A549 treated with AZD9567 at 1 μM for 4 hours (cell line): ENCODE measurements around the gene GALNT12. TPM values are rescaled to one million over a fixed set of nuclear protein-coding genes. Genes with fewer than 3 reads are reported as not detected.

Experiments used
- total RNA-seq: library from RNA; stranded (reverse); fragments of 200-300 nt; extraction: Qiagen RNA extraction; gene quantifications from 5 replicates; pipeline ENCODE4 v1.2.3, GENCODE V29; 2022; ENCODE audit not compliant: insufficient read depth

The GALNT12 gene, protein sequence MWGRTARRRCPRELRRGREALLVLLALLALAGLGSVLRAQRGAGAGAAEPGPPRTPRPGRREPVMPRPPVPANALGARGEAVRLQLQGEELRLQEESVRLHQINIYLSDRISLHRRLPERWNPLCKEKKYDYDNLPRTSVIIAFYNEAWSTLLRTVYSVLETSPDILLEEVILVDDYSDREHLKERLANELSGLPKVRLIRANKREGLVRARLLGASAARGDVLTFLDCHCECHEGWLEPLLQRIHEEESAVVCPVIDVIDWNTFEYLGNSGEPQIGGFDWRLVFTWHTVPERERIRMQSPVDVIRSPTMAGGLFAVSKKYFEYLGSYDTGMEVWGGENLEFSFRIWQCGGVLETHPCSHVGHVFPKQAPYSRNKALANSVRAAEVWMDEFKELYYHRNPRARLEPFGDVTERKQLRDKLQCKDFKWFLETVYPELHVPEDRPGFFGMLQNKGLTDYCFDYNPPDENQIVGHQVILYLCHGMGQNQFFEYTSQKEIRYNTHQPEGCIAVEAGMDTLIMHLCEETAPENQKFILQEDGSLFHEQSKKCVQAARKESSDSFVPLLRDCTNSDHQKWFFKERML
- total RNA-seq: 3.4 to 5.1 TPM (median 4.3 TPM) in 5 replicates

DNA sequence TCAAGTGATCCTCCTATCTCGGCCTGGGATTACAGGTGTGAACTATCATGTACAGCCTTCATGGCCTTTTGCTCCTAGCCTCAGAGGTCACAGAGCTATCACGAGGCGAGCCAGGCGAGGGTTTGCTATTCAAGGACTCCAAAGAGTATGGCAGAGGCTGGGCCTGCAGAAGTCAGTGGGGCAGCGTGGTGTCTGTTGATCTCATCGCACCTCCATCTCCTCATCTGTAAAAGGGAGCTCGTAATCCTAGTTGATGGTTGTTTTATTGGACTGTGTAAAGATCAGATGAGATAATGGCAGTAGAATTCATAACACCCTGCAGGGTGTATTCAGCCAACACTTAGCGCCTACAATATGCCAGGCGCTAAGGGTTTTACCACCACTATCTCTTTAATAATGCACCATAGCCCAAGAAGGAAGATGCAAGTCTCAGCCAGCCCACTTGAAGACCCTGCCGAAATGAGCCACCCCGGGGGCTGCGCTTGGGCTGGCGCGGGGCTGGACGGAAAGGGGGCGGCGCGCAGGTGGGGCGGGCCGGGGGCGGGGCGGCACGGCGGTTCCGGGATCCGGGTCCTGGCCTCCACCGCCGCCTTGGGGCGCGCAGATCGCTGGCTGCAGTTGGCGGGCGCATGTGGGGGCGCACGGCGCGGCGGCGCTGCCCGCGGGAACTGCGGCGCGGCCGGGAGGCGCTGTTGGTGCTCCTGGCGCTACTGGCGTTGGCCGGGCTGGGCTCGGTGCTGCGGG, at the start of gene GALNT12:
TSS of gene GALNT12 (plus strand) at position 601 of the 744 bp plus-strand sequence. CDS start at position 630, 29 bp downstream.

DNA sequence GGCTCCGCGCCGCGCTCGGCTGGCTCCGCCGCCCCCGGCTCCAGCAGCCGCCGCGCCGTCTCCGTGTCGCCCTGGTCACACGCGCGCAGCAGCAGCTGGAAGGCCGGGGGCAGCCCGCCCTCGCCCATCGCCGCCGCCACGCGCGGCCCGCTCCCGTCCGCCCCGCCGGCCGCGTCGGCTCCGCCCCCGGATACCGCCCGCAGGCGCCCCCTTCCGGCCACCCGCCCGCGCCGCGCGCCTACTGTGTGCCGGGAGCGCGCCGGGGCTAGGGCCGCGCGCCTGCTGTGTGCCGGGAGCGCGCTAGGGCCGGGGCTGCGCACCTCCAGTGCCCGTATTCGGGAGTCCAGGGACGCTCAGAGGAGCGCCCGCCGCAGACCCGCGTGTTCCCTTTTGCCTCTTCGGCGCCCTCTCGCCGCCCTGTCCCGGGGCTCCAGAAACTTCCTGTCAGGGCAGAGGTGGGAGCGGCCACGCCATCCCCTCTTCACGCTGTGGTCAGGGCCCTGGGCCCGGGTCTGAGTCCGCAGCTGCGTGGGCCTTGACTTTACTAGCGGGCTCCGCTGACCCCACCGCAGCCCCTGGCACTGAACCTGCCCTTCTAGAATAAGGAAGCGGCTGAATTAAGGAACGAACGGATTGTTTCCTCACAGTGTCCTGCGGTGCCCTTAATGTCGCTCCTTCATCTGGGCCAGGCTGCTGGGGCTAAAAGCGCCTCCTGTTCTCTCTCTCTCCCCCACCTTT, 10.9 kb upstream of the GALNT12 start, which contains the start of gene ANKS6:
TSS of gene ANKS6 (minus strand) at position 192 of the 738 bp plus-strand sequence. CDS start at position 128, 64 bp downstream.

Other genes with a start within 250 kb of the GALNT12 start
- gene GABBR2, start 98.7 kb upstream of the GALNT12 start, total RNA-seq: 0.09 to 0.24 TPM (median 0.16 TPM) in 4 of 5 replicates, not detected in the other
- gene ANKS6, start 11.1 kb upstream of the GALNT12 start, total RNA-seq: 12.7 to 25.2 TPM (median 21.7 TPM) in 5 replicates
- gene COL15A1, start 136.2 kb downstream of the GALNT12 start, total RNA-seq: 0.29 to 0.51 TPM (median 0.39 TPM) in 4 of 5 replicates, not detected in the other